ENCODE data around the gene KCNQ1. TPM values are rescaled to one million over a fixed set of nuclear protein-coding genes. Genes with fewer than 3 reads are reported as not detected.

Gene KCNQ1
- polyA plus RNA-seq, 1 of the 3 experiments (the other 2 are of a cell fraction): 0.05 TPM

DNA sequence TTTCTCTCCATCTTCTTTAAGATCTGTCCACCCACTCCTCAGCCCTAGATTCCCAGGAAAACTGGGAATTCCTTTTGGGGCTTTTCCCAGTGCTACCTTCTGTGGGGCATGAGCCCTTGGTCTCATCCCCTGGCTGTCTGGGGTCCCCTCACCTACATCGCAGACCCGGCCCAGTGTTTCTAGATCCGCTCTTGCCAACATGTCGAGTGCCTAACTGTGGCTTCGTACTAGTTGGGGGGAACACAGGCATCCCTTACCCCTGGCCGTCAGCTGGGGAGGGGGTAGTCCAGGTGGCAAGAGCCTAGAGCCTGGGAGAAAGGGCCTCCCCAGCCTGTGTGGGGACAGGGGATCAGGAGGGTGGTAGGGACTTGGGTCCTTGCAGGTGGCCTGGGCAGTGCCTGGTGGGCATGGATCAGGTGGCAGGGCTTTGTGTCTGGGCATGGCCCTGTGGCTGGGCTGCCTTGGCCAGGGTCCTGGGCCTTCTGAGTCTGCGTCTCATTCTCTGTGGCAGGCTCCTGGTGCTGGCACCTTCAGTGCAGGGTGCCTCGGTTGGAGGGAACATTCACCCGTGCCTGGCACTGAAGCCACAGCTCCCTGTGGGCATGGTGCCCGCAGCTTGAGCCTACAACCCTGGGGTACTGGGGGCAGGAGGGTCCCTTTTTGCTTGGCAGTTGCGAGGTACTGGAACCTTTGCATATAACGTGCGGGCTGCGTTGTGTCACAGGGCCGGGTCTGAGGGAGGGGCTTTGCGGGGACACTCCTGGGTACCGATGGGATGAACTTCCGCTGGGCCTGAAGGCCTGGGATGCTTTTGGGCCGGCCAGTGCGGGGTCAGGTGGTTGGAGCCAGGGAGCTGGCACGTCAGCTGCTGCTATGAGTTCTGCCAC, 4.1 kb downstream of the KCNQ1 start:
- TF ChIP-seq RFX5 (IDR thresholded peaks at IDR 0.05; ENCODE audit: low read length) (no peak), FOXM1 (IDR thresholded peaks at IDR 0.05; ENCODE audit: low read depth) (no peak), MEF2A (IDR thresholded peaks at IDR 0.05; ENCODE audit: borderline replicate concordance, low read depth) (no peak), GATA2 (CRISPR knock-in tag; IDR thresholded peaks at IDR 0.05) (no peak), RCOR1 (IDR thresholded peaks at IDR 0.05; ENCODE audit: low read length) (no peak), SIN3A (IDR thresholded peaks at IDR 0.05; ENCODE audit: borderline replicate concordance, low read depth, low read length) (no peak), YY1 (IDR thresholded peaks at IDR 0.05; ENCODE audit: low read depth) (no peak), EP300 (IDR thresholded peaks at IDR 0.05; ENCODE audit: borderline replicate concordance in 1 of 2, low read depth in 1 of 2, low read length in 1 of 2) (no peak)
- TF ChIP-seq, protein P1, sequence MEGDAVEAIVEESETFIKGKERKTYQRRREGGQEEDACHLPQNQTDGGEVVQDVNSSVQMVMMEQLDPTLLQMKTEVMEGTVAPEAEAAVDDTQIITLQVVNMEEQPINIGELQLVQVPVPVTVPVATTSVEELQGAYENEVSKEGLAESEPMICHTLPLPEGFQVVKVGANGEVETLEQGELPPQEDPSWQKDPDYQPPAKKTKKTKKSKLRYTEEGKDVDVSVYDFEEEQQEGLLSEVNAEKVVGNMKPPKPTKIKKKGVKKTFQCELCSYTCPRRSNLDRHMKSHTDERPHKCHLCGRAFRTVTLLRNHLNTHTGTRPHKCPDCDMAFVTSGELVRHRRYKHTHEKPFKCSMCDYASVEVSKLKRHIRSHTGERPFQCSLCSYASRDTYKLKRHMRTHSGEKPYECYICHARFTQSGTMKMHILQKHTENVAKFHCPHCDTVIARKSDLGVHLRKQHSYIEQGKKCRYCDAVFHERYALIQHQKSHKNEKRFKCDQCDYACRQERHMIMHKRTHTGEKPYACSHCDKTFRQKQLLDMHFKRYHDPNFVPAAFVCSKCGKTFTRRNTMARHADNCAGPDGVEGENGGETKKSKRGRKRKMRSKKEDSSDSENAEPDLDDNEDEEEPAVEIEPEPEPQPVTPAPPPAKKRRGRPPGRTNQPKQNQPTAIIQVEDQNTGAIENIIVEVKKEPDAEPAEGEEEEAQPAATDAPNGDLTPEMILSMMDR (IDR thresholded peaks at IDR 0.05): no peak
- TF ChIP-seq, protein P2, sequence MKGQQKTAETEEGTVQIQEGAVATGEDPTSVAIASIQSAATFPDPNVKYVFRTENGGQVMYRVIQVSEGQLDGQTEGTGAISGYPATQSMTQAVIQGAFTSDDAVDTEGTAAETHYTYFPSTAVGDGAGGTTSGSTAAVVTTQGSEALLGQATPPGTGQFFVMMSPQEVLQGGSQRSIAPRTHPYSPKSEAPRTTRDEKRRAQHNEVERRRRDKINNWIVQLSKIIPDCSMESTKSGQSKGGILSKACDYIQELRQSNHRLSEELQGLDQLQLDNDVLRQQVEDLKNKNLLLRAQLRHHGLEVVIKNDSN (IDR thresholded peaks at IDR 0.05; ENCODE audit: borderline replicate concordance, low read depth): no peak
- TF ChIP-seq, protein P3, sequence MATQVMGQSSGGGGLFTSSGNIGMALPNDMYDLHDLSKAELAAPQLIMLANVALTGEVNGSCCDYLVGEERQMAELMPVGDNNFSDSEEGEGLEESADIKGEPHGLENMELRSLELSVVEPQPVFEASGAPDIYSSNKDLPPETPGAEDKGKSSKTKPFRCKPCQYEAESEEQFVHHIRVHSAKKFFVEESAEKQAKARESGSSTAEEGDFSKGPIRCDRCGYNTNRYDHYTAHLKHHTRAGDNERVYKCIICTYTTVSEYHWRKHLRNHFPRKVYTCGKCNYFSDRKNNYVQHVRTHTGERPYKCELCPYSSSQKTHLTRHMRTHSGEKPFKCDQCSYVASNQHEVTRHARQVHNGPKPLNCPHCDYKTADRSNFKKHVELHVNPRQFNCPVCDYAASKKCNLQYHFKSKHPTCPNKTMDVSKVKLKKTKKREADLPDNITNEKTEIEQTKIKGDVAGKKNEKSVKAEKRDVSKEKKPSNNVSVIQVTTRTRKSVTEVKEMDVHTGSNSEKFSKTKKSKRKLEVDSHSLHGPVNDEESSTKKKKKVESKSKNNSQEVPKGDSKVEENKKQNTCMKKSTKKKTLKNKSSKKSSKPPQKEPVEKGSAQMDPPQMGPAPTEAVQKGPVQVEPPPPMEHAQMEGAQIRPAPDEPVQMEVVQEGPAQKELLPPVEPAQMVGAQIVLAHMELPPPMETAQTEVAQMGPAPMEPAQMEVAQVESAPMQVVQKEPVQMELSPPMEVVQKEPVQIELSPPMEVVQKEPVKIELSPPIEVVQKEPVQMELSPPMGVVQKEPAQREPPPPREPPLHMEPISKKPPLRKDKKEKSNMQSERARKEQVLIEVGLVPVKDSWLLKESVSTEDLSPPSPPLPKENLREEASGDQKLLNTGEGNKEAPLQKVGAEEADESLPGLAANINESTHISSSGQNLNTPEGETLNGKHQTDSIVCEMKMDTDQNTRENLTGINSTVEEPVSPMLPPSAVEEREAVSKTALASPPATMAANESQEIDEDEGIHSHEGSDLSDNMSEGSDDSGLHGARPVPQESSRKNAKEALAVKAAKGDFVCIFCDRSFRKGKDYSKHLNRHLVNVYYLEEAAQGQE (IDR thresholded peaks at IDR 0.05; ENCODE audit: low read depth, low read length): no peak
- TF ChIP-seq, protein P4, sequence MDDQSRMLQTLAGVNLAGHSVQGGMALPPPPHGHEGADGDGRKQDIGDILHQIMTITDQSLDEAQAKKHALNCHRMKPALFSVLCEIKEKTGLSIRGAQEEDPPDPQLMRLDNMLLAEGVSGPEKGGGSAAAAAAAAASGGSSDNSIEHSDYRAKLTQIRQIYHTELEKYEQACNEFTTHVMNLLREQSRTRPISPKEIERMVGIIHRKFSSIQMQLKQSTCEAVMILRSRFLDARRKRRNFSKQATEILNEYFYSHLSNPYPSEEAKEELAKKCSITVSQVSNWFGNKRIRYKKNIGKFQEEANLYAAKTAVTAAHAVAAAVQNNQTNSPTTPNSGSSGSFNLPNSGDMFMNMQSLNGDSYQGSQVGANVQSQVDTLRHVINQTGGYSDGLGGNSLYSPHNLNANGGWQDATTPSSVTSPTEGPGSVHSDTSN (IDR thresholded peaks at IDR 0.05): no peak
- TF ChIP-seq, protein P5, sequence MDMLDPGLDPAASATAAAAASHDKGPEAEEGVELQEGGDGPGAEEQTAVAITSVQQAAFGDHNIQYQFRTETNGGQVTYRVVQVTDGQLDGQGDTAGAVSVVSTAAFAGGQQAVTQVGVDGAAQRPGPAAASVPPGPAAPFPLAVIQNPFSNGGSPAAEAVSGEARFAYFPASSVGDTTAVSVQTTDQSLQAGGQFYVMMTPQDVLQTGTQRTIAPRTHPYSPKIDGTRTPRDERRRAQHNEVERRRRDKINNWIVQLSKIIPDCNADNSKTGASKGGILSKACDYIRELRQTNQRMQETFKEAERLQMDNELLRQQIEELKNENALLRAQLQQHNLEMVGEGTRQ (IDR thresholded peaks at IDR 0.05; ENCODE audit: borderline replicate concordance, low read depth, low read length): no peak
- TF ChIP-seq, protein P6, sequence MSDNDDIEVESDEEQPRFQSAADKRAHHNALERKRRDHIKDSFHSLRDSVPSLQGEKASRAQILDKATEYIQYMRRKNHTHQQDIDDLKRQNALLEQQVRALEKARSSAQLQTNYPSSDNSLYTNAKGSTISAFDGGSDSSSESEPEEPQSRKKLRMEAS (IDR thresholded peaks at IDR 0.05; ENCODE audit: low read depth): no peak
- H3K4me2 ChIP-seq: no peak overlapping the region
- DNase-seq: no peak
- peaks cover 0 to 6% of the 10 kb centered on the region in 2 experiments; a peak in 1 of 4 replicates for H3K4me1 ChIP-seq (ENCODE audit: control insufficient read depth in 1 of 2, insufficient read depth in 2 of 2, low read depth in 1 of 2, low read length in 1 of 2)
- H3K79me2 ChIP-seq (ENCODE audit: insufficient read depth): no peaks in the 10 kb centered on the region
- H2AFZ ChIP-seq (ENCODE audit: low read depth): no peak overlapping the region
- no peak overlapping the region for H3K4me3 ChIP-seq (ENCODE audit: low read depth in 2 of 2, low read length in 1 of 2)
- H3K27ac ChIP-seq (ENCODE audit: low read depth in 2 of 2, low read length in 1 of 2): no peak overlapping the region
- no peaks in the 10 kb centered on the region for H3K9me2 ChIP-seq
- H3F3A ChIP-seq (replicated peaks; ENCODE audit: insufficient read depth): no peaks in the 10 kb centered on the region
- H3K9ac ChIP-seq: no peak overlapping the region
- H3K27me3 ChIP-seq (ENCODE audit: insufficient read depth): no peaks in the 10 kb centered on the region
- ChIA-PET CTCF (interaction anchor here (0.6 to 3.7 kb wide), 4 partner anchors 24 to 426 kb away, joined by 3 to 21 read pairs (median 4); no protein-coding TSS in a partner anchor), POLR2A (no interaction called here)
- H3K9me3 ChIP-seq: no peaks in the 10 kb centered on the region
- H3K36me3 ChIP-seq (replicated peaks in 1 of 2; ENCODE audit: control insufficient read depth in 1 of 2, insufficient read depth in 2 of 2, low read length in 1 of 2): no peaks in the 10 kb centered on the region
- 33% methylated on average over 8 of the region's 21 CpGs for WGBS (ENCODE audit: low lambda C conversion rate)
- no peaks in the 10 kb centered on the region for H4K20me1 ChIP-seq (ENCODE audit: insufficient read depth)

Data from SK-N-SH (cell line).